ENCODE data around the gene CH25H. TPM values are rescaled to one million over a fixed set of nuclear protein-coding genes. Genes with fewer than 3 reads are reported as not detected.
A peak's percentile ranks its signal among the peaks of the same experiment; 100 is the strongest.
"Not testable (repeated sequence)": the region's sequence is repeated elsewhere in the genome, so short reads cannot be mapped to it uniquely, and the experiment has no call there.

The CH25H gene
- total RNA-seq, 1 donor from 2014 or later, result not detected

GRCh38 chr10:89251409-89252224, 44.5 kb upstream of the CH25H start, which contains the start of gene LIPA:
LIPA (minus strand) TSS chr10:89251775; CDS start chr10:89247648, 4,127 bp downstream.
- Mint-ChIP-seq H3K27ac (ENCODE audit: unreplicated experiment) (peak within 1 kb of the TSS; percentile 71), H3K36me3 (ENCODE audit: unreplicated experiment) (no peaks in the 10 kb centered on the region), H3K9me3 (ENCODE audit: unreplicated experiment) (no peaks in the 10 kb centered on the region), H3K4me3 (ENCODE audit: unreplicated experiment) (peak within 1 kb of the TSS; percentile 80), H3K4me1 (ENCODE audit: unreplicated experiment) (peaks cover 8% of the 10 kb centered on the region), H3K27me3 (ENCODE audit: unreplicated experiment) (peaks cover 11% of the 10 kb centered on the region)
- TF ChIP-seq, protein P1, sequence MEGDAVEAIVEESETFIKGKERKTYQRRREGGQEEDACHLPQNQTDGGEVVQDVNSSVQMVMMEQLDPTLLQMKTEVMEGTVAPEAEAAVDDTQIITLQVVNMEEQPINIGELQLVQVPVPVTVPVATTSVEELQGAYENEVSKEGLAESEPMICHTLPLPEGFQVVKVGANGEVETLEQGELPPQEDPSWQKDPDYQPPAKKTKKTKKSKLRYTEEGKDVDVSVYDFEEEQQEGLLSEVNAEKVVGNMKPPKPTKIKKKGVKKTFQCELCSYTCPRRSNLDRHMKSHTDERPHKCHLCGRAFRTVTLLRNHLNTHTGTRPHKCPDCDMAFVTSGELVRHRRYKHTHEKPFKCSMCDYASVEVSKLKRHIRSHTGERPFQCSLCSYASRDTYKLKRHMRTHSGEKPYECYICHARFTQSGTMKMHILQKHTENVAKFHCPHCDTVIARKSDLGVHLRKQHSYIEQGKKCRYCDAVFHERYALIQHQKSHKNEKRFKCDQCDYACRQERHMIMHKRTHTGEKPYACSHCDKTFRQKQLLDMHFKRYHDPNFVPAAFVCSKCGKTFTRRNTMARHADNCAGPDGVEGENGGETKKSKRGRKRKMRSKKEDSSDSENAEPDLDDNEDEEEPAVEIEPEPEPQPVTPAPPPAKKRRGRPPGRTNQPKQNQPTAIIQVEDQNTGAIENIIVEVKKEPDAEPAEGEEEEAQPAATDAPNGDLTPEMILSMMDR (IDR thresholded peaks at IDR 0.05), result no peak
- peak; percentile 98 for DNase-seq (ENCODE audit: extremely low spot score, unreplicated experiment)

DNA sequence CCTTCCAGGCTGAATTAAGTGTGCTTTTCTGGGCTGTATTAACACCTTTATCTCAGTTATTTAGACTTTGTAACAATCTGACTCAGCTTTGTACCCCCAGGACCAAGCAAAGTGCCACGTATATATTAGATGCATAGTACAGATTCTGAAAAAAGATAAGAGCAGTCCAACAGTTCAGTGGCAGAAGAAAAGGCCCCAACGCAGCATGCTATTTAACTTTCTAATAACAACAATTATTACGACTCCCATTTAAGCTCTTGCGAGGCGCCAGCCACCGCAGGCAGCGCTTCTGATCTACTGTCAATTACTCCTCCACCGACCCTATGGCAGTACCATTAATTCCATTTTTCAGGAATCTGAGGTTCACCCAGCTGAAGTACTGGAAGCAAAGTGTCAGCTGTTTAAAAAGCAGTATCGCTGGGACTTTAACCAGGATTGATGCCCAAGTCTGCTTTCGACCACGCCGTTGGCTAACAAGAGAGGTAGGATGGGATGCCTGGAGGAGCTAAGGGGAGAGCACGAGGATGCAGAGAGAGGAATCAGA, 43.8 kb upstream of the CH25H start:
- Mint-ChIP-seq H3K27me3 (ENCODE audit: unreplicated experiment) (peaks cover 6% of the 10 kb centered on the region), H3K4me3 (ENCODE audit: unreplicated experiment) (peak overlapping the region; percentile 80), H3K27ac (ENCODE audit: unreplicated experiment) (peak overlapping the region; percentile 71), H3K4me1 (ENCODE audit: unreplicated experiment) (peaks cover 8% of the 10 kb centered on the region), H3K36me3 (ENCODE audit: unreplicated experiment) (no peaks in the 10 kb centered on the region), H3K9me3 (ENCODE audit: unreplicated experiment) (no peaks in the 10 kb centered on the region)
- DNase-seq (ENCODE audit: extremely low spot score, unreplicated experiment), result no peak
- TF ChIP-seq, protein P1 (IDR thresholded peaks at IDR 0.05), result no peak

- H3K27me3 Mint-ChIP-seq (ENCODE audit: unreplicated experiment), result no peaks in the 10 kb centered on the region
These were observed 41.9 kb upstream of the CH25H start for GRCh38 chr10:89248990-89249389.

DNA sequence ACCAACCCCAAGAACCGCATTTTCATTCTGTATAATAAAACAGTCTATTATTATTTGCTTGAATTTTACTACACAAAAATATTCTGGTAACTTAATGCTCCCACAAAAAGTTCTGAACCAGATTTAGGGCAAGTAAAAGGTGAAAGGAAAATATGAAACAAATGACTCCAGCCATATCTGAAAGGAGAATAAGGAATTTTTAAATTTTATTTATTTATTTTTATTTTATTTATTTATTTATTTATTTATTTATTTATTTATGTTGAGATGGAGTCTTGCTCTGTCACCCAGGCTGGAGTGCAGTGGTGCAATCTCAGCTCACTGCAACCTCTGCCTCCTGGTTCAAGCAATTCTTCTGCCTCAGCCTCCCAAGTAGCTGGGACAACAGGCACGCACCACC, 40.5 kb upstream of the CH25H start:
- H3K9me3 Mint-ChIP-seq (ENCODE audit: unreplicated experiment); H3K4me3 Mint-ChIP-seq (ENCODE audit: unreplicated experiment); H3K36me3 Mint-ChIP-seq (ENCODE audit: unreplicated experiment); DNase-seq (ENCODE audit: extremely low spot score, unreplicated experiment); H3K27me3 Mint-ChIP-seq (ENCODE audit: unreplicated experiment); H3K4me1 Mint-ChIP-seq (ENCODE audit: unreplicated experiment); H3K27ac Mint-ChIP-seq (ENCODE audit: unreplicated experiment): not testable (repeated sequence)

More at GRCh38 chr10:89248990-89249389, 41.9 kb upstream of the CH25H start:
- Mint-ChIP-seq H3K4me1 (ENCODE audit: unreplicated experiment) (peaks cover 8% of the 10 kb centered on the region), H3K36me3 (ENCODE audit: unreplicated experiment) (no peaks in the 10 kb centered on the region), H3K9me3 (ENCODE audit: unreplicated experiment) (no peaks in the 10 kb centered on the region), H3K27ac (ENCODE audit: unreplicated experiment) (no peak overlapping the region), H3K4me3 (ENCODE audit: unreplicated experiment) (no peak overlapping the region)
- no peak for DNase-seq (ENCODE audit: extremely low spot score, unreplicated experiment)
- TF ChIP-seq, protein P1 (IDR thresholded peaks at IDR 0.05), result no peak

GRCh38 chr10:89245802-89246201, 38.7 kb upstream of the CH25H start:
- Mint-ChIP-seq H3K4me1 (ENCODE audit: unreplicated experiment) (peaks cover 8% of the 10 kb centered on the region), H3K27me3 (ENCODE audit: unreplicated experiment) (no peaks in the 10 kb centered on the region), H3K4me3 (ENCODE audit: unreplicated experiment) (no peak overlapping the region), H3K36me3 (ENCODE audit: unreplicated experiment) (peaks cover 3% of the 10 kb centered on the region), H3K27ac (ENCODE audit: unreplicated experiment) (no peak overlapping the region), H3K9me3 (ENCODE audit: unreplicated experiment) (no peaks in the 10 kb centered on the region)
- TF ChIP-seq, protein P1 (IDR thresholded peaks at IDR 0.05), result no peak
- DNase-seq (ENCODE audit: extremely low spot score, unreplicated experiment), result no peak
